GM12872 (cell line): Measurements from ENCODE around the gene CCDC28B.

ENCODE experiments used
- CTCF ChIP-seq: IDR thresholded peaks from 3 replicates; pipeline ENCODE4 v1.5.1; 2011; ENCODE audit warnings: low read depth, mild to moderate bottlenecking, low read length, moderate library complexity; ENCODE audit not compliant: insufficient read depth

The CCDC28B gene

GRCh38 chr1:32250893-32251716 is 50.7 kb downstream of the CCDC28B start, which contains the start of gene LCK:
TSS of gene LCK (plus strand) at chr1:32251265. CDS start at chr1:32274330, 23,065 bp downstream.
- no peak for TF ChIP-seq CTCF
